ENCODE data around the gene KLHL5. TPM values are rescaled to one million over a fixed set of nuclear protein-coding genes. Genes with fewer than 3 reads are reported as not detected.
A peak's percentile ranks its signal among the peaks of the same experiment; 100 is the strongest.

Gene KLHL5
- total and polyA plus RNA-seq, 9 of the 15 experiments (the other 6 are each of a cell fraction or from before 2014, with no cell fraction given), result 8.0 to 30.8 (median 22.1) TPM

DNA sequence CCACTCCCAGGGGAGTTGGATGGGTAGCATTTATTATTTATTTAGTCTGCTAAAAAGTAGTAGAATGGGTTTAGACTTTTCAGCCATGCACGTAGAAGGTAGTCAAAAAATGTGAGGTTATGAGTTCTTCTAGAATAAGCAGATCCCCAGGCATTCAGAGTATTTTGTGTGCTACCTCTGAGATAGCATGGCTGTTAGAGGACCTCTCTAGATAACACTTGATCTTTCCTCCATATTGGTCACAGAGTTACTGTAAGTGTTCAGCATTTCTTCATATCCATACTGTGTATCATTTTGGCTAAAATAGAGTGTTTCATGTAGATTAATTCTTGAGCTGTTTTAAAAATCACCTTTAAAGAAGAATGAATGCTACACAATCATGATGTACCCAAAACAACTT is 58.4 kb downstream of the KLHL5 start:
- FAIRE-seq (no peak), ATAC-seq (peak; percentile 63), DNase-seq (ENCODE audit: extremely low read depth in 1 of 4, low spot score in 3 of 4) (peak in 2 of 4 experiments; percentile 11 to 27)
- WGBS (ENCODE audit: insufficient coverage, low coverage, missing lambda C conversion rate), result 13% methylated on average over 1 of the region's 1 CpG
- intact Hi-C loops (cut with micrococcal nuclease) (no loop called here), in situ Hi-C loops (cut with MboI) (no loop called here)
- CTCF ChIA-PET (ENCODE audit: low intra/inter-chr PET ratio), result no interaction called here
- no peak for TF ChIP-seq ZFPM2 (CRISPR knock-in tag; IDR thresholded peaks at IDR 0.05)
- TF ChIP-seq SMAD4 (CRISPR knock-in tag; conservative IDR thresholded peaks at IDR 0.05), result no peak
- peak; percentile 32; the same call in 1 of the 2 replicates for TF ChIP-seq ARID1B (IDR thresholded peaks at IDR 0.05)
- peak; percentile 49; the same call in 1 of the 2 replicates for TF ChIP-seq TAL1 (IDR thresholded peaks at IDR 0.05)
- TF ChIP-seq CBFA2T2 (conservative IDR thresholded peaks at IDR 0.05), result peak; percentile 53; the same call in 1 of the 2 replicates
- TF ChIP-seq ZNF24 (IDR thresholded peaks at IDR 0.05), result 0 out of 2 replicates have a peak, but pooled peaks have one; percentile 18
- TF ChIP-seq TCF3 (CRISPR knock-in tag; IDR thresholded peaks at IDR 0.05), result peak; percentile 58; the same call in 1 of the 2 replicates
- peak; percentile 63 for TF ChIP-seq CBFA2T3 (IDR thresholded peaks at IDR 0.05)
- H3K9ac ChIP-seq (ENCODE audit: insufficient read depth in 1 of 2, low read depth in 2 of 2, low read length in 2 of 2), result no peak overlapping the region
- POLR2A ChIA-PET, result no interaction called here
- no peaks in the 10 kb centered on the region for H3K9me1 ChIP-seq (ENCODE audit: control insufficient read depth, insufficient read depth, low read length)
- H3K4me1 ChIP-seq (replicated peaks in 1 of 2; ENCODE audit: control insufficient read depth in 2 of 2, insufficient read depth in 2 of 2, low read length in 2 of 2), result no peaks in the 10 kb centered on the region
- H3K27ac ChIP-seq (ENCODE audit: extremely low read depth, low read depth, low read length), result no peak overlapping the region; the same call in 2 of the 3 replicates
- H3K4me2 ChIP-seq (ENCODE audit: insufficient read depth, low read length), result no peak overlapping the region
- H2AFZ ChIP-seq (ENCODE audit: low read depth, low read length), result no peak overlapping the region
- no peaks in the 10 kb centered on the region for H3K79me2 ChIP-seq (ENCODE audit: control insufficient read depth, insufficient read depth, low read length)
- no peak overlapping the region for H3K4me3 ChIP-seq
- peaks cover 3% of the 10 kb centered on the region; the same call in 1 of the 3 replicates for H3K36me3 ChIP-seq (ENCODE audit: control insufficient read depth, insufficient read depth, low read length)
- BruUV-seq (replicated peaks), result no TSS peak
- H4K20me1 ChIP-seq (replicated peaks; ENCODE audit: control insufficient read depth, insufficient read depth, low read length), result no peaks in the 10 kb centered on the region
- H3K9me3 ChIP-seq (replicated peaks; ENCODE audit: control insufficient read depth, insufficient read depth, low read depth, low read length), result no peaks in the 10 kb centered on the region
- H3K27me3 ChIP-seq (ENCODE audit: control insufficient read depth in 2 of 2, insufficient read depth in 2 of 2, low read length in 2 of 2), result no peaks in the 10 kb centered on the region
